ENCODE measurements around the gene SMIM33.

- TF ChIP-seq CTCF (IDR thresholded peaks at IDR 0.05; ENCODE audit: low read depth, low read length) = no peak
- TF ChIP-seq POLR2A (IDR thresholded peaks at IDR 0.05; ENCODE audit: extremely low read depth, insufficient read length) = no peak
Measured at GRCh38 chr5:139513852-139514485, 43.2 kb downstream of the SMIM33 start.
